Thymus (tissue), 11 donors: ENCODE data around the gene UNC13D. TPM values are rescaled to one million over a fixed set of nuclear protein-coding genes. Genes with fewer than 3 reads are reported as not detected.
"Not testable (repeated sequence)": the region's sequence is repeated elsewhere in the genome, so short reads cannot be mapped to it uniquely, and the experiment has no call there.

Source experiments
- DNase-seq, 9 donors: peaks; one replicate each; pipeline ENCODE4 v3.0.0-alpha.2; 2013; ENCODE audit warnings: low spot score in 9 of 9, low read depth in 6 of 9, missing footprints in 1 of 9
- H3K27ac ChIP-seq, 2 donors: one replicate each; pipeline ENCODE4 v1.5.1; 2013; ENCODE audit warnings: control low read depth in 1 of 2, low read depth in 1 of 2, low read length in 1 of 2, mild to moderate bottlenecking in 1 of 2, moderate library complexity in 1 of 2
- H3K27me3 ChIP-seq, 2 donors: one replicate each; pipeline ENCODE4 v1.5.1; 2013; ENCODE audit warnings: low read length in 1 of 2; ENCODE audit not compliant: control insufficient read depth in 2 of 2, insufficient read depth in 1 of 2
- H3K36me3 ChIP-seq, 2 donors: one replicate each; pipeline ENCODE4 v1.5.1; 2013; ENCODE audit warnings: low read length in 1 of 2, mild to moderate bottlenecking in 1 of 2, moderate library complexity in 1 of 2; ENCODE audit not compliant: control insufficient read depth in 2 of 2, insufficient read depth in 2 of 2
- H3K4me1 ChIP-seq, 2 donors: one replicate each; pipeline ENCODE4 v1.5.1; 2013; ENCODE audit warnings: low read length in 2 of 2; ENCODE audit not compliant: control insufficient read depth in 2 of 2, insufficient read depth in 2 of 2
- H3K4me3 ChIP-seq, 2 donors: one replicate each; pipeline ENCODE4 v1.5.1; 2013; ENCODE audit warnings: low read length in 2 of 2, control low read depth in 1 of 2, mild to moderate bottlenecking in 1 of 2
- H3K9me3 ChIP-seq, 2 donors: one replicate each; pipeline ENCODE4 v1.5.1; 2013; ENCODE audit warnings: low read length in 1 of 2, mild to moderate bottlenecking in 1 of 2; ENCODE audit not compliant: control insufficient read depth in 2 of 2, insufficient read depth in 1 of 2
- WGBS: extraction: QIAGEN DNeasy Blood & Tissue Kit; methylation state at CpG from one replicate; pipeline ENCODE4 v1.1.7; 2013; 5-methylcytosine and 5-hydroxymethylcytosine counted together
- polyA plus RNA-seq: library from polyadenylated mRNA; stranded (reverse); fragments of 200-250 nt; gene quantifications from one replicate; pipeline ENCODE4 v1.2.3, GENCODE V29; 2013
- total RNA-seq: library from RNA; stranded (reverse); fragments of 120-200 nt; gene quantifications from one replicate; pipeline ENCODE4 v1.2.4, GENCODE V29; 2013
- donor health status: healthy.

UNC13D gene
- total and polyA plus RNA-seq, 2 donors, result 43.2 to 59.1 TPM

DNA sequence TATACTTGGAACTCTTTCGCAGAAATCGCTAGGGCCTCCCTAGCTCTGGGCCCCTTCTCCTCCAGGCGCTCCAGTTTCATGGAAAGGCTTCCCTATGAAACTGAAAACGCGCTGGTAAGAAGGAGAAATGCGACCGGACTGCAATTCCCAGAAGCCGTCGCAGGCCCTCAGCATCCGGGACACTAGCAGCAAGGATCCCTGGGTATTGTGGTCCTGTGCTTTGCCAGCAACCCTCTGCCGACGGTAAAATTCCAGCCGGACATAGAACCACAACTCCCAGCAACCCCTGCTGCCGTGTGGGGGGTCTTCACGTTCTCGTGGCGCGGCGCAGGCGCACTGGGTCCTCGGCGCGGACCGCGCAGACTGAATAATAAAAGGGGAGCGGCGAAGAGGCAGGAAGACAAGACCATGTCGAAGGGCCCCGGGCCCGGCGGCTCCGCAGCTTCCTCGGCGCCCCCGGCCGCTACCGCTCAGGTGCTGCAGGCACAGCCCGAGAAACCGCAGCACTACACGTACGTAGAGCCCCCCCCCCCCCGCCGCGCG lies 59.7 kb downstream of the UNC13D start, which contains the start of gene UNK:
Gene UNK (plus strand): TSS at position 334 of the 543 bp plus-strand sequence. CDS start 75 bp downstream, at position 409.
- Histone ChIP-seq H3K4me1 (peaks cover 21 to 42% of the 10 kb centered on the region in 2 donors), H3K36me3 (peaks cover 0 to 10% of the 10 kb centered on the region in 2 donors), H3K27ac (peak within 1 kb of the TSS; percentile 100), H3K4me3 (peak within 1 kb of the TSS; percentile 84 to 86), H3K9me3 (peaks cover 0 to 4% of the 10 kb centered on the region in 2 donors), H3K27me3 (no peaks in the 10 kb centered on the region)
- WGBS, result under 1% methylated on average over 45 of the region's 45 CpGs
- peak; percentile 97 to 99 (median 98) for DNase-seq

DNA sequence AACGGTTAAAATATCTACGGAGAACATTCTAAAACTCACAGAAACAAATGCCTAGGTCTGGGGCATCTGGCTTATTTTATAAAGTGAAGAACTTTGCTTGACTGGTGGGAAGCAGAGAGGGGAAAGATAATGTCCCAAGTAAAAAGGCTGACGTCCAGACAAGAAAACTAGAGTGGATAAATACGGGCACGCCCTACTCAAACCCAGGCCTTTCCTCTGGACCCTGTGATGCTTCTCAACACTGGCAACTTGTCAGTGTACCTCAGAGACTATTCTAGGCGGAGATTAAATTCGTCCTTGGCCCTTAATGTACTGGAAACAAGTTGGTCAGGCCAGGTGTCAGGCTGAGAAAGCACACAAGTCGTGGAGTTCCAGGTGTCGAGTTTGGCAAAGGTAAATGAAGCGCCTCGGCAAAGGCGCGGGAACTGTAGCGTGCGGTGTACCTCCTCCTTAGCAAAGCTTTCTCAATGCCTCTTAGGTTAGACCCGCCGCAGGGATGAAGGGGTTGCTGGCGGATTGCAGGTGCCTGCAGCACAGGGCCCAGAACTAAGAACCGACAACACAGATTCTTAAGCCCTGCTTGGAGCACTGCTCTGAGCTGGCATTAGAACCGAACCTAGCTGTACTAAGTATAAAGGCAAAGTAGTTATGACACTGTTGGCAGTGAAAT lies 60.3 kb downstream of the UNC13D start:
- peak in 1 of 9 donors; percentile 53 for DNase-seq

DNA sequence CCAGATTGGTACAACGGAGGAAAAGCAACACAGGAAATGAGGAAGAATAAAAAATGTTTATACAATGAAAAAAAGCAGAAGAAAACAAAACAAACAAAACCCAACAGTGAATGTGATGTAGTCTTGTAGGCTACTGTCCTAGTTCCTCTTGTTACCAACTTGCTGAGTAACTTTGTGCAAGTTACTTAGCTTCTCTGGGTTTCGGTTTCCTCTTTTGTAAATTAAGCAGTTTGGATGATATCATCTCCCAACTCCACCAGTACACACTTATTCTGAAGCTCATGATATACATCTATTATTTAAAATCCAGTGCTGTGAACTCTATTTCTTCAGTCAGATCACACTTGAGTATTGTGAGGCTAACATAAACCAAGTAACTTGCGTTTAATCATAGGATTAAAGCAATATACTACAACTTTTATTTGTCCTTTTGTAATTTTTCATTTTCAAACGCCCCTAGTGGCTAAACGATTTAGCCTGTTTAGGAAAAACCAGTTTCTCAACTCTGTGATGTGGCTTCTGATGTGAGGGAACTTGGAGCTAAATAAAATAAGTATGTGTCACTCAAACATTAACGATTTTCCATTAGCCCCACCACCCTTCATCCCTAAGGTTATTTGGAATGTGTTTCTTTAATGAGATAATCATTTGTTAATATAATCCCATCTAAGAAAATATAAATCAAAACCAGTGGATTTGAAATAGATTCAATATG lies 61.0 kb downstream of the UNC13D start:
- peaks cover 0 to 4% of the 10 kb centered on the region in 2 donors for H3K9me3 ChIP-seq
- H3K4me3 ChIP-seq, result peak overlapping the region; percentile 12 to 15
- DNase-seq, result peak in 5 of 9 donors; percentile 58 to 89 (median 64)
- H3K27me3 ChIP-seq, result no peaks in the 10 kb centered on the region
- 5% methylated on average over 6 of the region's 6 CpGs for WGBS
- peaks cover 9 to 15% of the 10 kb centered on the region in 2 donors for H3K36me3 ChIP-seq
- H3K4me1 ChIP-seq, result peaks cover 21 to 42% of the 10 kb centered on the region in 2 donors
- H3K27ac ChIP-seq, result peak overlapping the region; percentile 77 to 100

More for the DNA sequence above, 60.3 kb downstream of the UNC13D start:
- Histone ChIP-seq H3K27ac (peak overlapping the region; percentile 100), H3K4me1 (peaks cover 21 to 42% of the 10 kb centered on the region in 2 donors), H3K27me3 (no peaks in the 10 kb centered on the region), H3K36me3 (peaks cover 1 to 10% of the 10 kb centered on the region in 2 donors), H3K9me3 (peaks cover 0 to 4% of the 10 kb centered on the region in 2 donors), H3K4me3 (peak overlapping the region; percentile 84 to 86)
- WGBS, result 67% methylated on average over 20 of the region's 20 CpGs

DNA sequence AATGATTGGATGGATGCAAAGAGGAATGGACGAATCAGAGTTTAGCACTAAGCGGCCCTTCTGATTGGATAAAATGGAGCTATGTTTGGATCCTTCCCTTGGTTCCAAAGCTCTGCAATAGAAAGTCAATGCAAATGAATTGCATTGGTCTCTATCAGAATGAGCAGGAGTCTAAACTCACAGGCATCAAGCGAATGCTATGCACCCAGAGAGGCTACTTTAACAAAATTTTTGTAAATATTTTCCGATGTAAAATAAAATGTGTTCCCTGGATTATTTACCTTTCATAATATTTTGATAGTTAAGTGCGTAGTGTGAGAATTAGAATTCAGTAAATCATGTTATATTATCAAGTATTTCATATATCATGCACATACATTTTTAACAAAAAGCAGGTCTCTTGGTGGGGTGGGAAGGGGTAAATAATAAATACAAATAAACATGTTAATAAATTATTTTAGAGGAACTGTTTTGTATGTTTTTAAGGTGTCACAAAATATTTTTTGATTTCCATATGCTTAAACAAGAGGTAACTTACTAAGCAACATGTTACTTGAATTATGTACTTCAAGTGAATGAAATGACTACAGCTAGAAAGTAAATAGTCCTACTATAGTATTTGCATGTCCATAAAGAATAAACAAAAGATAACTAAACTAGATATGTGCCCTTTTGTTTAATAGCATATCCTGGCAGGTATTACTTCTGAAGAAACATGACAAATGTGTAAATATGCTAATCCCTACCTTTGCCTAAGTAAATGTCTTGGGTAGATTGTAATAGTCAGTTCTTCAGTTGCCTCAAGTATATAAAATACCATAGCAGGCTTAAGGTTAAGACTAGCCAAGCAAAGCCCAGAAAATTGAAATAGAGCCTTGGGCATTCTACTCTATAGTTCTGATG lies 64.0 kb downstream of the UNC13D start:
- Histone ChIP-seq H3K27ac (peak overlapping the region in 1 of 2 donors; percentile 84), H3K36me3 (peaks cover 24 to 37% of the 10 kb centered on the region in 2 donors), H3K9me3 (peaks cover 0 to 4% of the 10 kb centered on the region in 2 donors), H3K4me3 (no peak overlapping the region), H3K4me1 (peaks cover 14 to 32% of the 10 kb centered on the region in 2 donors), H3K27me3 (no peaks in the 10 kb centered on the region)
- 24% methylated on average over 5 of the region's 5 CpGs for WGBS
- no peak for DNase-seq

DNA sequence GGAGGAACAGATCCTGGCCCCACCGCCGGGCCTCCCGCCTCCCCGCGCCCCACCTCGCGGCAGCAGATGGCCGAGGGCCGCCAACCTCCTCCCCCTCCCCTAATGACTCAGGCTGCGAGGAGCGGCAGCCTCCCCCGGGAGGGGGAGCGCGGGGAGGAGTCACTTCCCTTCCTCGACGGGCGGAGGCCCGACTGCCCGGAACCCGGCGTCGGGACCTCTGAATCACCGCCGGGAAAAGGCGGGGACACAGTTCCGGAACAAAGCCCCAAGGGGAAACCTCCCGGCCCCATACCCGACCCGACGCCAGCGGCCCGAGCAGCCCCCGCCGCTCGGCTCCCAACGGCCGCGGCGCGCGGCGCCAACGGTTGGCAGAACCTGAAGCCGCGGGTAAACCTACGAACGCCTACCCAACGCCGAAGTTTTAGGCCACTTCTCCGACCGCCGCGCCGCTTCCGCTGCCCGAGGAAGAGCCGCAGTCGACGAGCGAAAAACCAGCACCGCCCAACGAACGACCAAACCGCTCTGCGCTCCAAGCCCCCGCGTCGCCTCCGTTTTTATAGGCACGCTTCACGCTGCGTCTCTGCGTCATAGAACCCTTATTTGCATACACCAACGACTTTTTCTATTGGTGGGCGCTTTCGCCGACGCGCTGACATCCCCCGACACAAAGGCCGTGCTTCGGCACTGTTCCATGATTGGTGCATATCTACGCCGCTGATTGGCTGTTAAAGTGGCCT lies 64.8 kb downstream of the UNC13D start:
- peaks cover 0 to 4% of the 10 kb centered on the region in 2 donors for H3K9me3 ChIP-seq
- peak; percentile 96 to 100 (median 99) for DNase-seq
- peaks cover 14 to 29% of the 10 kb centered on the region in 2 donors for H3K4me1 ChIP-seq
- WGBS, result under 1% methylated on average over 84 of the region's 84 CpGs
- peak overlapping the region; percentile 99 for H3K27ac ChIP-seq
- H3K27me3 ChIP-seq, result no peaks in the 10 kb centered on the region
- peak overlapping the region; percentile 76 to 93 for H3K4me3 ChIP-seq
- H3K36me3 ChIP-seq, result peaks cover 26 to 45% of the 10 kb centered on the region in 2 donors

DNA sequence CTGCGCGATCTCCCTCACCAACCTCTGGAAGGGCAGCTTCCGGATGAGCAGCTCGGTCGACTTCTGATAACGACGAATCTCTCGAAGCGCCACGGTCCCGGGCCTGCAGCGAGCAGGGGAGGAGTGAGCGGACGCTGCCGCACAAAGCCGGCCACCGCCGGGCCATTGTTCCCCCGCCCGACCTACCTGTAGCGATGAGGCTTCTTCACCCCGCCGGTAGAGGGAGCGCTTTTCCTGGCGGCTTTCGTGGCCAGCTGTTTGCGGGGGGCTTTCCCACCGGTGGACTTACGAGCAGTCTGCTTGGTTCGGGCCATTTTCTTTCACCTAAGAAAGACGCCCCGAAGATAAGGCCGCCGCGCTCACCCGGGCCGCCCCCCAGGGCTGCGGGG lies 65.3 kb downstream of the UNC13D start:
- peaks cover 11 to 24% of the 10 kb centered on the region in 2 donors for H3K4me1 ChIP-seq
- under 1% methylated on average over 38 of the region's 38 CpGs for WGBS
- peaks cover 0 to 4% of the 10 kb centered on the region in 2 donors for H3K9me3 ChIP-seq
- H3K36me3 ChIP-seq, result peaks cover 31 to 51% of the 10 kb centered on the region in 2 donors
- no peaks in the 10 kb centered on the region for H3K27me3 ChIP-seq
- H3K27ac ChIP-seq, result peak overlapping the region; percentile 99
- peak in 4 of 9 donors; percentile 65 to 84 (median 74) for DNase-seq
- H3K4me3 ChIP-seq, result peak overlapping the region; percentile 76 to 93

DNA sequence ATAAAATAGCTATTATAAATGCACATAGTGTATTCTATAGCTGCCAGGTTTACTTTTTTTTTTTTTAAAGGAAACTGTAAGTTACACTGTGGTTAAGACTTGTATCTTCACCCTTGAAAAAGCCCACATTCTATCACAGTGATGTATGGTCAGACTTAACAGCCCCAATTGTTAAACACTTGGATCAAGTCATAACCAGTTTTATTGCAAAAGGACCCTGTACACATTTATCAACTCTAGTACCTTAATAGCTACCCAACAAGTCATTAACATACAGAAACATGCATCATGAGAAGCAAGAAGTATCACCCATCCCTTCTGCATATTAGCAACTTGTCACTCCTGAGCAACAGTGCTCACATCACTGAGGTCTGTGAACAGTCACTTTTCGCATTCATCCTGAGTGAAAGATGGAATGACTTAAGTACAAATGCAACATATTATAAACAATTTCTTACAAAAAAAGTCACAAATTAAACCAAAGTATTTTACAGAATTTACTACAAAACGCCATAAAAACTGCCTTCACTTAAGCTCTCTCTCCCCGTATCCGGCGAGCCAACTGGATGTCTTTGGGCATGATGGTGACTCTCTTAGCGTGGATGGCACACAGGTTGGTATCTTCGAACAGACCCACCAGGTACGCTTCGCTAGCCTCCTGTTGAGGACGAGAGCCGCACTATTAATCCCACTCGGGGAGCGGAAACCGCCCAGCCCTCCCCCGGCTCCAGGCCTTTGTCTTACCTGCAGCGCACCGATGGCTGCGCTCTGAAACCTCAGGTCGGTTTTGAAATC lies 65.9 kb downstream of the UNC13D start:
- H3K27ac ChIP-seq, result peak overlapping the region; percentile 99
- H3K4me3 ChIP-seq, result peak overlapping the region; percentile 76 to 93
- DNase-seq, result peak in 2 of 9 donors; percentile 49 to 68
- not testable (repeated sequence) for H3K9me3 ChIP-seq, H3K27me3 ChIP-seq
- H3K4me1 ChIP-seq, result peaks cover 9 to 18% of the 10 kb centered on the region in 2 donors
- WGBS, result 1% methylated on average over 19 of the region's 19 CpGs
- H3K36me3 ChIP-seq, result peaks cover 34 to 55% of the 10 kb centered on the region in 2 donors
